Muscle of leg (tissue), 16 donors: Measurements from ENCODE around the gene SIGLEC10. TPM values are rescaled to one million over a fixed set of nuclear protein-coding genes. Genes with fewer than 3 reads are reported as not detected.
"Not testable (repeated sequence)": the region's sequence is repeated elsewhere in the genome, so short reads cannot be mapped to it uniquely, and the experiment has no call there.

Source experiments
- DNase-seq: peaks from one replicate; pipeline ENCODE4 v3.0.0; 2013
- H3K27ac ChIP-seq: one replicate; pipeline ENCODE4 v1.5.1; 2013; ENCODE audit warnings: mild to moderate bottlenecking, low read length, control low read depth
- H3K27me3 ChIP-seq: one replicate; pipeline ENCODE4 v1.6.1; 2013; ENCODE audit warnings: low read length; ENCODE audit not compliant: control insufficient read depth, insufficient read depth
- H3K36me3 ChIP-seq: one replicate; pipeline ENCODE4 v1.6.1; 2013; ENCODE audit warnings: low read length; ENCODE audit not compliant: control insufficient read depth, insufficient read depth
- H3K4me1 ChIP-seq: one replicate; pipeline ENCODE4 v1.6.1; 2013; ENCODE audit warnings: low read length; ENCODE audit not compliant: control insufficient read depth, insufficient read depth
- H3K4me3 ChIP-seq: one replicate; pipeline ENCODE4 v1.5.1; 2013; ENCODE audit warnings: low read length, control low read depth
- H3K9me3 ChIP-seq: replicated peaks from 2 replicates; pipeline ENCODE4 v1.6.1; 2013; ENCODE audit warnings: low read depth, low read length; ENCODE audit not compliant: control insufficient read depth
- WGBS: methylation state at CpG from one replicate; pipeline ENCODE4 v1.1.5; 2013; ENCODE audit warnings: missing lambda C conversion rate; ENCODE audit not compliant: insufficient coverage; 5-methylcytosine and 5-hydroxymethylcytosine counted together
- long read RNA-seq, 11 donors: transcript quantifications; one replicate each; lab custom pipeline, GENCODE V29; 2026
- polyA plus RNA-seq, 8 donors: library from polyadenylated mRNA; unstranded; fragments of 120-200 nt; gene quantifications; one replicate each; pipeline versions ENCODE4 v1.2.1 to v1.2.3, GENCODE V29; 2013; ENCODE audit warnings: inconsistent platforms in 1 of 8, low replicate concordance in 1 of 8; ENCODE audit not compliant: insufficient read length in 8 of 8, insufficient read depth in 1 of 8
- total RNA-seq: library from RNA; stranded (reverse); fragments of 120-200 nt; gene quantifications from one replicate; pipeline ENCODE4 v1.2.4, GENCODE V29; 2013

The SIGLEC10 gene, protein sequence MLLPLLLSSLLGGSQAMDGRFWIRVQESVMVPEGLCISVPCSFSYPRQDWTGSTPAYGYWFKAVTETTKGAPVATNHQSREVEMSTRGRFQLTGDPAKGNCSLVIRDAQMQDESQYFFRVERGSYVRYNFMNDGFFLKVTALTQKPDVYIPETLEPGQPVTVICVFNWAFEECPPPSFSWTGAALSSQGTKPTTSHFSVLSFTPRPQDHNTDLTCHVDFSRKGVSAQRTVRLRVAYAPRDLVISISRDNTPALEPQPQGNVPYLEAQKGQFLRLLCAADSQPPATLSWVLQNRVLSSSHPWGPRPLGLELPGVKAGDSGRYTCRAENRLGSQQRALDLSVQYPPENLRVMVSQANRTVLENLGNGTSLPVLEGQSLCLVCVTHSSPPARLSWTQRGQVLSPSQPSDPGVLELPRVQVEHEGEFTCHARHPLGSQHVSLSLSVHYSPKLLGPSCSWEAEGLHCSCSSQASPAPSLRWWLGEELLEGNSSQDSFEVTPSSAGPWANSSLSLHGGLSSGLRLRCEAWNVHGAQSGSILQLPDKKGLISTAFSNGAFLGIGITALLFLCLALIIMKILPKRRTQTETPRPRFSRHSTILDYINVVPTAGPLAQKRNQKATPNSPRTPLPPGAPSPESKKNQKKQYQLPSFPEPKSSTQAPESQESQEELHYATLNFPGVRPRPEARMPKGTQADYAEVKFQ
- total RNA-seq = 0.22 TPM
- 1 to 10 TPM in 6 of 8 donors, under 1 TPM in 2; 0.49 to 1.6 (median 1.1) TPM for polyA plus RNA-seq
- long read RNA-seq, donor 1 = 0 reads
- long read RNA-seq, donor 2 = 0 reads
- long read RNA-seq, donor 3 = 0 reads
- long read RNA-seq, donor 4 = 0 reads
- long read RNA-seq, donor 5 = 0 reads
- long read RNA-seq, donor 6 = 0 reads
- long read RNA-seq, donor 7 = 0 reads
- long read RNA-seq, donor 8 = 0 reads
- long read RNA-seq, donor 9 = 0 reads
- long read RNA-seq, donor 10 = 0 reads
- long read RNA-seq, donor 11 = 0 reads

DNA sequence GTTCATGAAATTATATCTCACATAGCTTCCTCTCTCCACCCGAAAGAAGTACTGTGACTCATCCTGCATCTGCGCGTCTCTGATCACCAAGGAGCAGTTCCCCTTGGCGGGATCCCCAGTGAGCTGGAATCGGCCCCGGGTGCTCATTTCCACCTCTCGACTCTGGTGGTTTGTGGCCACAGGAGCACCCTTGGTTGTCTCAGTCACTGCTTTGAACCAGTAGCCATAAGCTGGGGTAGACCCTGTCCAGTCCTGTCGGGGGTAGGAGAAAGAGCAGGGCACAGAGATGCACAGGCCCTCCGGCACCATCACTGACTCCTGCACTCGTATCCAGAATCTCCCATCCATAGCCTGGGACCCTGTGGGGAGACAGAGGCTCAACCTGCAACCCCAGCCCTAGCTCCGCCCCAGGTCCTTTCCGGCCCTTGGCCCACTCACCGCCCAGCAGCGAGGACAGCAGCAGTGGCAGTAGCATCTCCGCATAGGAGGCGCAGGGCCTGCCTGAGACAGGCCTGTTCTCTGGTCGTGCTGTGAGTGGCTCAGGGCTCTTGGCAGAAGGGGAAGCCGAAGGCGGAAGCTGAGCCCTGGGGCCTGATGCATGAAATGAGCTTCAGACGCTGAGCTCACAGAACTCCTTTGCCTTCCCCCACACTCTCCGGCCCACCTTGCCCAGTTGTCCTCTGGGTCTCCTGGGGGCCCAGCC lies at the start of gene SIGLEC10:
SIGLEC10 (minus strand) TSS at position 536 of the 703 bp plus-strand sequence; CDS start at position 475, 61 bp downstream.
- H3K27ac ChIP-seq = peak within 1 kb of the TSS; percentile 13
- DNase-seq = peak; percentile 56
- H3K9me3 ChIP-seq = no peaks in the 10 kb centered on the region
- H3K4me3 ChIP-seq = no peak within 1 kb of the TSS
- H3K4me1 ChIP-seq = no peaks in the 10 kb centered on the region
- 40% methylated on average over 17 of the region's 21 CpGs for whole genome bisulfite sequencing
- H3K27me3 ChIP-seq = peaks cover 3% of the 10 kb centered on the region
- no peaks in the 10 kb centered on the region for H3K36me3 ChIP-seq

DNA sequence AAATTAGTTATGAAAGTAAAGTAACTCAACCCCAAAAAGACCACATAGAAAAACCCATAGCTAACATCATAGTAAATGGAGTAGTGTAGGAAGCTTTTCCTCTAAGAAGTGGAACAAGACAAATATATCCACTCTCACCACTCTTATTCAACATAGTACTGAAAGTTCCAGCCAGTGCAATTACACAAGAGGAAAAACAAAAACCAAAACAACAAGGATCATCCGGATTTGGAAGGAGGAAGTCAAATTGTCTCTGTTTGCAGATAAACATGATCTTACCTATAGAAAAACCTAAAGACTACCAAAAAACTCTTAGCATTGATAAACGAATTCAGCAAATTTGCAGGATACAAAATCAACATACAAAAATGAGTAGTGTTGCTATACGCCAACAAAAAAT lies 49.3 kb upstream of the SIGLEC10 start:
- Histone ChIP-seq H3K4me3 (no peak overlapping the region), H3K4me1 (no peaks in the 10 kb centered on the region), H3K27ac (no peak overlapping the region), H3K27me3 (peaks cover 7% of the 10 kb centered on the region), H3K9me3 (no peaks in the 10 kb centered on the region), H3K36me3 (no peaks in the 10 kb centered on the region)
- peak; percentile 24 for DNase-seq
- no CpG with 5 or more reads among the region's 3 CpGs for WGBS

DNA sequence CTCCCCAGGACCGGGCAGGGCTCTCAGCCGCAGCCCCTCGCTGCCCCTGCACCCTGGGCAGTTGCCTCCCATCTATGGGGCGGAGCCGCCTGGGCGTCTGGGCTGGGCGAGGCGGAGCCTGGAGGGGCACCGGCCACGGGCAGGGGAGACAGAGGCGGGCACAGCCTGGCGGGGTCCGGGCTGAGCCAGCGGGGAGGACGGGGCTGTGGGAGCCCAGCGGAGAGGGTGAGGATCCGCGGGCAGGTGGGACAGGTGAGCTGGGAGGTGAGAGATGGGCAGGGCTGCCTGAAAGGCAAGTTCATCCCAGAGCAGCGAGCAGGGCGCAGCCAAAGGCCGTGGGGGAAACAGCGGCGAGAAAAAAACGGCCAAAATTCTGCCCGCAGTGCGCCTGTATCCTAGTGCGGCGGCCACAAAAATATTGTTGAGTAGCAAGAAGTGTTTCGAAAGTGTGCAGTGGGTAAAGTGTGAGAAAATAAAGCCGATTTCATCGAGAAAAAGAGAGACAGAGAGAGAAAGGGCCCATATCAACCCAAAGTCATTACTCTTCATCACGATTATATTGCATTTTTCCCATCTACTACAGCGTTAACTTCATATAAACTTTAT lies 46.6 kb upstream of the SIGLEC10 start:
- 15% methylated on average over 4 of the region's 33 CpGs for WGBS
- not testable (repeated sequence) for H3K4me3 ChIP-seq, H3K4me1 ChIP-seq, DNase-seq, H3K36me3 ChIP-seq, H3K27ac ChIP-seq, H3K27me3 ChIP-seq, H3K9me3 ChIP-seq

DNA sequence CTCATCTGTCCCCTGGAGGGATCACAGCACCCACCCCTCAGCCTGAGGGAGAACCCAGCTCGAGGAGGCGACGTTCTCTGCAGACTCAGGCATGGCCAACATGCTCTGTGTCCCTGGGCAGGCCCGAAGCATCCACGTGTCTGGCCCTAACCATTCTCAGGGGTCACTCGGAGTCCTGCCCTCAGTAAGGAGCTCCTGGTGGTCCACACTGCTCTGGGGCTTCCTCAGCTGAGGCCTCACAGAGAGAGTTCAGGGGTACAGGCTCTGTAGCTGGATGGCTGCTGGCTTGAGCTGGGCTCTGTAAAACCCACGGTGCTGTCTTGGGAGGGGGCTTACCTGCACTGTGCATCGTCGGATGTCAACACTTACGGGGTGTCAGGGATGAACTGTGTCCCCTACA lies 45.2 kb upstream of the SIGLEC10 start:
- Histone ChIP-seq H3K9me3 (no peaks in the 10 kb centered on the region), H3K36me3 (no peaks in the 10 kb centered on the region), H3K4me3 (no peak overlapping the region), H3K4me1 (no peaks in the 10 kb centered on the region), H3K27me3 (peaks cover 10% of the 10 kb centered on the region), H3K27ac (no peak overlapping the region)
- DNase-seq = no peak
- 73% methylated on average over 7 of the region's 10 CpGs for WGBS

- H3K9me3 ChIP-seq = no peaks in the 10 kb centered on the region
- H3K4me3 ChIP-seq = no peak overlapping the region
- DNase-seq = no peak
- no peak overlapping the region for H3K27ac ChIP-seq
- H3K4me1 ChIP-seq = no peaks in the 10 kb centered on the region
- peaks cover 10% of the 10 kb centered on the region for H3K27me3 ChIP-seq
- no peaks in the 10 kb centered on the region for H3K36me3 ChIP-seq
- WGBS = 76% methylated on average over 5 of the region's 7 CpGs
These were observed 44.8 kb upstream of the SIGLEC10 start for GRCh38 chr19:51462276-51462675.

DNA sequence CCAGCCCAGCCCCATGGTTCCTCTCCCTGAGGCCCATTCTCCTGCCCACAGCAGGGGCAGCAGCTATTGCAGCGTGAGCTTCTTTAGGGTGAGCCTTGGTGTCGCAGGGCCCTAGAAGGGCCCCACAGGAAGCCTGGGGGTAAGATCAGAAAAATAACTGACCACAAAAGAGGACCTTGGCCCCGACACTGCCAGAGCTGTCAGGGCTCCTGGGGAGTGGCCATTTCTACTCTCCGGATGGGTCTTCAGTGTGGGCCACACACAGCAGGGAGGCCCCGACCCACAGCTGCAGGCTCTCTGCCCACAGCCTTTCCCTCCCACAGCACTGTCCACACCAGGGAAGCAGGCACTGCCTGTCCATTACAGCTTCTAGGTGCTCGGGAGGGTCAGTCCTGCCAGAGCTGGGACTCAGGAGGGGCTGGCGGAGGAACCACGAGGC lies 44.3 kb upstream of the SIGLEC10 start:
- no peaks in the 10 kb centered on the region for H3K36me3 ChIP-seq
- H3K9me3 ChIP-seq = no peaks in the 10 kb centered on the region
- DNase-seq = peak; percentile 59
- H3K4me1 ChIP-seq = no peaks in the 10 kb centered on the region
- no peak overlapping the region for H3K27ac ChIP-seq
- WGBS = 68% methylated on average over 4 of the region's 8 CpGs
- peaks cover 10% of the 10 kb centered on the region for H3K27me3 ChIP-seq
- no peak overlapping the region for H3K4me3 ChIP-seq

DNA sequence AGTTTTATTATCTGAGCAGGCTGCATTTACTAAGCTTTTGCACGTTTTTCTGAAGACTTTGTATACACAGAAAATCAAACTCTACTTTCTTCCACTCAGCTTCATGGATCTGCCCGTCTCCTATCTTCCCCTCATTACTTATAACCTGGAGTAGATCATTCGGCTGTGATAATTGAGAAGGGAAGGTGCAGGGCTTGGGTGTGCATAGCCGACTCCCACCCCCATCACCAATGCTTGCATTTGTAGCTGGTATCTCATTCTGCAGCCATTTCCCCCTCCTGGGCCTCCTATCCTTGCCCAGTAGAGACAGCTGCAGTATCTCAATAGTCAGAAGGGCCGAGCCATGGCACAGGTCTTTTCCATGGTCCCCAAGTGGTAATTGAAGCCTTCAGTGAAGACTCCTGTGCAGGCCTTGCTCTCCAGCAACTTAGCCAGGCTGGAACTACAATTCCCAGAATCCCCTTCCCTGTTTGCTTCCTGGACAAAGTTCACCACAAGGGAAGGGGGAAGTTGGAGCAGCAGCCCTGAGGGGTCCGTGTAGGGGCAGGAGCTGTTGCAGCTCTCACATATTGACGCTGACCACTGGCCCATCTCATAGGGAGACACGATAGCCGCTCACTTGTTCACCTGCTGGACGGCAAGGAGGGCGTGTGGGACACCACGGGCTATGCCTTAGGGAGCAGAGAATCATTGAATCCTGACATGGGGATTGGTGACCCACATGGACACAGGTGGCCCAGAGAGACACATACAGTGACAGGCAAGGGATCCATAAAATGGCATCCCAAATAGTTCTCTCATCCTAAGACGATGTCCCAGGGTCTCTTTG lies 42.9 kb upstream of the SIGLEC10 start:
- H3K4me1 ChIP-seq = no peaks in the 10 kb centered on the region
- no peak overlapping the region for H3K27ac ChIP-seq
- no peaks in the 10 kb centered on the region for H3K9me3 ChIP-seq
- 42% methylated on average over 8 of the region's 13 CpGs for WGBS
- no peak overlapping the region for H3K4me3 ChIP-seq
- peak; percentile 47 for DNase-seq
- peaks cover 10% of the 10 kb centered on the region for H3K27me3 ChIP-seq
- H3K36me3 ChIP-seq = no peaks in the 10 kb centered on the region

GRCh38 chr19:51458899-51459505 lies 41.6 kb upstream of the SIGLEC10 start:
- H3K4me3 ChIP-seq = no peak overlapping the region
- no peak for DNase-seq
- H3K27ac ChIP-seq = no peak overlapping the region
- no peaks in the 10 kb centered on the region for H3K4me1 ChIP-seq
- H3K9me3 ChIP-seq = no peaks in the 10 kb centered on the region
- H3K27me3 ChIP-seq = peaks cover 10% of the 10 kb centered on the region
- no peaks in the 10 kb centered on the region for H3K36me3 ChIP-seq
- WGBS = 79% methylated on average over 13 of the region's 14 CpGs
